Stimulated activated CD8-positive, alpha-beta memory T cell treated with anti-CD3 and anti-CD28 coated beads, Interleukin-15, amount 100 ng/mL, for 48 hours (primary cell): ENCODE data around the gene IGFALS.
A peak's percentile ranks its signal among the peaks of the same experiment; 100 is the strongest.
"Not testable (repeated sequence)": the region's sequence is repeated elsewhere in the genome, so short reads cannot be mapped to it uniquely, and the experiment has no call there.

ENCODE experiments used
- DNase-seq, 2 donors: peaks; one replicate each; pipeline ENCODE4 v3.0.0-alpha.2; 2020; ENCODE audit warnings: low read depth in 2 of 2

IGFALS gene

GRCh38 chr16:1818204-1818872 lies 24.8 kb upstream of the IGFALS start:
- no peak for DNase-seq

- no peak for DNase-seq
Measured at GRCh38 chr16:1817716-1818115, 24.2 kb upstream of the IGFALS start.

GRCh38 chr16:1817276-1817589 lies 23.7 kb upstream of the IGFALS start:
- DNase-seq, result no peak

- DNase-seq, result no peak
Measured at GRCh38 chr16:1816396-1817275, 23.1 kb upstream of the IGFALS start.

- DNase-seq, result no peak
Measured at GRCh38 chr16:1815461-1815860, 22.0 kb upstream of the IGFALS start.

- peak; percentile 38 to 49 for DNase-seq
Measured at GRCh38 chr16:1812732-1813163, 19.2 kb upstream of the IGFALS start.

GRCh38 chr16:1810536-1810935 lies 17.0 kb upstream of the IGFALS start:
- DNase-seq, result no peak

GRCh38 chr16:1810106-1810505 lies 16.6 kb upstream of the IGFALS start:
- DNase-seq, result no peak

- DNase-seq, result no peak
Measured at GRCh38 chr16:1809281-1809801, 15.8 kb upstream of the IGFALS start.

- DNase-seq, result no peak
Measured at GRCh38 chr16:1808691-1809090, 15.2 kb upstream of the IGFALS start.

- DNase-seq, result no peak
Measured at GRCh38 chr16:1807626-1808025, 14.1 kb upstream of the IGFALS start.

GRCh38 chr16:1800701-1801100 lies 7.2 kb upstream of the IGFALS start:
- no peak for DNase-seq

- not testable (repeated sequence) for DNase-seq
Measured at GRCh38 chr16:1799263-1799662, 5.8 kb upstream of the IGFALS start.

- DNase-seq, result no peak
Measured at GRCh38 chr16:1794908-1795666, 1.6 kb upstream of the IGFALS start.

GRCh38 chr16:1794221-1794871 lies 841 bp upstream of the IGFALS start:
- no peak for DNase-seq

GRCh38 chr16:1792836-1793577 lies 498 bp downstream of the IGFALS start:
- no peak for DNase-seq

GRCh38 chr16:1791943-1792812 lies 1.3 kb downstream of the IGFALS start:
- DNase-seq, result no peak

GRCh38 chr16:1791256-1791942 lies 2.1 kb downstream of the IGFALS start:
- no peak for DNase-seq

- DNase-seq, result no peak
Measured at GRCh38 chr16:1790611-1791255, 2.8 kb downstream of the IGFALS start.
